ENCODE results near the gene GMCL1.

Gene GMCL1

GRCh38 chr2:69786052-69786560 lies 43.4 kb upstream of the GMCL1 start:
- DNase-seq: no peak
- Histone ChIP-seq H3K36me3 (replicated peaks) (peaks cover 6% of the 10 kb centered on the region), H3K27ac (no peak overlapping the region), H3K4me3 (ENCODE audit: low read depth, low read length) (no peak overlapping the region), H3K27me3 (replicated peaks) (no peaks in the 10 kb centered on the region)
- in situ Hi-C loops (cut with HindIII; ENCODE audit: low pct_ligation_motif_present, low sequenced_read_pairs): no loop called here
- TF ChIP-seq, protein P1, sequence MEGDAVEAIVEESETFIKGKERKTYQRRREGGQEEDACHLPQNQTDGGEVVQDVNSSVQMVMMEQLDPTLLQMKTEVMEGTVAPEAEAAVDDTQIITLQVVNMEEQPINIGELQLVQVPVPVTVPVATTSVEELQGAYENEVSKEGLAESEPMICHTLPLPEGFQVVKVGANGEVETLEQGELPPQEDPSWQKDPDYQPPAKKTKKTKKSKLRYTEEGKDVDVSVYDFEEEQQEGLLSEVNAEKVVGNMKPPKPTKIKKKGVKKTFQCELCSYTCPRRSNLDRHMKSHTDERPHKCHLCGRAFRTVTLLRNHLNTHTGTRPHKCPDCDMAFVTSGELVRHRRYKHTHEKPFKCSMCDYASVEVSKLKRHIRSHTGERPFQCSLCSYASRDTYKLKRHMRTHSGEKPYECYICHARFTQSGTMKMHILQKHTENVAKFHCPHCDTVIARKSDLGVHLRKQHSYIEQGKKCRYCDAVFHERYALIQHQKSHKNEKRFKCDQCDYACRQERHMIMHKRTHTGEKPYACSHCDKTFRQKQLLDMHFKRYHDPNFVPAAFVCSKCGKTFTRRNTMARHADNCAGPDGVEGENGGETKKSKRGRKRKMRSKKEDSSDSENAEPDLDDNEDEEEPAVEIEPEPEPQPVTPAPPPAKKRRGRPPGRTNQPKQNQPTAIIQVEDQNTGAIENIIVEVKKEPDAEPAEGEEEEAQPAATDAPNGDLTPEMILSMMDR (IDR thresholded peaks at IDR 0.05; ENCODE audit: low read depth, low read length, missing control alignments): no peak

DNA sequence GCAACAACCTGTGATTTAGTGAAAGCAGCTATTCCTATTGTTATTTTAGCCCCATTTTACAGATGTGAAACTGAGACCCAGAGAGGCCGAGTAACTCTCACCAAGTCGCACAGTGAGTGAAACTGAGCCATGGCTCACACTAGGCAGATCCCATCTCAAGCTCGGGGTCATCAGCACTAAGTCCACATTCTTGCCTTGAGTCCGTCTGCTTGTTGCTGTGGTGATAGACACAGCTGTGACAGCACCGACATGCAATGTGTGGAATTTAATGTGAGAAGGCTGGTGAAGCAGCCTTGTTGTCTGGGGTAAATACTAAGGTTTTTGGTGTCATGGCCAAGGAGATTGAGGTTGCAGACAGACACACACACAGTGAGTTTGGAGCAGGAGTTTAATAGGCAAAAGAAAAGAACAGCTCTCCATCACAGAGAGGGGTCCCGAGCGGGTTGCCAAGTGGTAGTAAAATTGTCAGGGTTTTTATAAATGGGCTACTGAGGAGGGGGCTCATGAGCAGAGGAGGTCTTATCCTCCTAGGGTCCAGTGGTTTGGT lies 40.2 kb upstream of the GMCL1 start:
- TF ChIP-seq, protein P1 (IDR thresholded peaks at IDR 0.05; ENCODE audit: low read depth, low read length, missing control alignments): no peak
- H3K4me3 ChIP-seq (ENCODE audit: low read depth, low read length): no peak overlapping the region

GRCh38 chr2:69789772-69790600 lies 39.5 kb upstream of the GMCL1 start:
- H3K36me3 ChIP-seq (replicated peaks): peaks cover 6% of the 10 kb centered on the region
- H3K27me3 ChIP-seq (replicated peaks): no peaks in the 10 kb centered on the region
- DNase-seq: peak; percentile 41
- no peak overlapping the region for H3K4me3 ChIP-seq (ENCODE audit: low read depth, low read length)
- peak overlapping the region; percentile 97 for H3K27ac ChIP-seq
- TF ChIP-seq, protein P1 (IDR thresholded peaks at IDR 0.05; ENCODE audit: low read depth, low read length, missing control alignments): no peak
- in situ Hi-C loops (cut with HindIII; ENCODE audit: low pct_ligation_motif_present, low sequenced_read_pairs): no loop called here

More for the DNA sequence above, 40.2 kb upstream of the GMCL1 start:
- in situ Hi-C loops (cut with HindIII; ENCODE audit: low pct_ligation_motif_present, low sequenced_read_pairs): no loop called here
- peak; percentile 98 for DNase-seq
- Histone ChIP-seq H3K36me3 (replicated peaks) (peaks cover 6% of the 10 kb centered on the region), H3K27ac (peak overlapping the region; percentile 97), H3K27me3 (replicated peaks) (no peaks in the 10 kb centered on the region)

- DNase-seq: no peak
- Histone ChIP-seq H3K27ac (peak overlapping the region; percentile 97), H3K36me3 (replicated peaks) (peaks cover 6% of the 10 kb centered on the region), H3K27me3 (replicated peaks) (no peaks in the 10 kb centered on the region), H3K4me3 (ENCODE audit: low read depth, low read length) (no peak overlapping the region)
- in situ Hi-C loops (cut with HindIII; ENCODE audit: low pct_ligation_motif_present, low sequenced_read_pairs): no loop called here
- TF ChIP-seq, protein P1 (IDR thresholded peaks at IDR 0.05; ENCODE audit: low read depth, low read length, missing control alignments): no peak
These were observed 38.9 kb upstream of the GMCL1 start for GRCh38 chr2:69790601-69790959.

DNA sequence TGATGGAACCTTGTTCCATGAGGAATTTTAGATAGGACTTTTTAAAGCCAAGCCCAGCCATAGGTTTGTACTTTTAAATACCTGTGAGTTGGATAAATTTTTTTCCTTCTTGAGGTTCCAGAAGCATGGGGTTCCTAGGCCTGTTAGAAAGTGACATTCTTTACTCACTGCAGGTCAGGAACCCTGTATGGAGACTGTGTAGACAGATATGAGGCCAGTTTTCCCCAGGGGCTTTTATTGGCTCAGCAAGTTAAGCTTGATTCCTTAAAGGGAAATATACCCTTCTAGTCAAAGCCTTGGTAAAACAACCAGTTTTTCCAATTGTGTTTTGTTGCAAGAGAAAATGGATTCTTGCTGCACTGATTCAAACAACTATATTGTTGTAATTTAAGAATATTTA lies 38.4 kb upstream of the GMCL1 start:
- TF ChIP-seq, protein P1 (IDR thresholded peaks at IDR 0.05; ENCODE audit: low read depth, low read length, missing control alignments): no peak
- peak overlapping the region; percentile 97 for H3K27ac ChIP-seq
- H3K4me3 ChIP-seq (ENCODE audit: low read depth, low read length): no peak overlapping the region
- peak; percentile 74 for DNase-seq
- in situ Hi-C loops (cut with HindIII; ENCODE audit: low pct_ligation_motif_present, low sequenced_read_pairs): no loop called here
- H3K36me3 ChIP-seq (replicated peaks): peaks cover 6% of the 10 kb centered on the region
- no peaks in the 10 kb centered on the region for H3K27me3 ChIP-seq (replicated peaks)
